Stimulated activated CD8-positive, alpha-beta memory T cell treated with anti-CD3 and anti-CD28 coated beads, Interleukin-7, amount 100 ng/mL, for 48 hours (primary cell): Measurements from ENCODE around the gene WDR37.
A peak's percentile ranks its signal among the peaks of the same experiment; 100 is the strongest.
"Not testable (repeated sequence)": the region's sequence is repeated elsewhere in the genome, so short reads cannot be mapped to it uniquely, and the experiment has no call there.

Experiments
- DNase-seq, 2 donors: peaks; one replicate each; pipeline ENCODE4 v3.0.0-alpha.2; 2020; ENCODE audit warnings: low read depth in 1 of 2; ENCODE audit errors: extremely low read depth in 1 of 2

WDR37 gene

GRCh38 chr10:1056326-1057105, at the start of gene WDR37:
Gene WDR37 (plus strand): TSS chr10:1056385. CDS start chr10:1072156, 15,771 bp downstream.
- peak; percentile 78 to 79 for DNase-seq

- DNase-seq = no peak
Observed at GRCh38 chr10:1006573-1006972, 49.6 kb upstream of the WDR37 start.

- DNase-seq = no peak
Observed at GRCh38 chr10:1007583-1007982, 48.6 kb upstream of the WDR37 start.

GRCh38 chr10:1009071-1009494, 47.1 kb upstream of the WDR37 start:
- no peak for DNase-seq

- not testable (repeated sequence) for DNase-seq
Observed at GRCh38 chr10:1009947-1010346, 46.2 kb upstream of the WDR37 start.

- DNase-seq = no peak
Observed at GRCh38 chr10:1010703-1011102, 45.5 kb upstream of the WDR37 start.

- no peak for DNase-seq
Observed at GRCh38 chr10:1011696-1012095, 44.5 kb upstream of the WDR37 start.

- DNase-seq = no peak
Observed at GRCh38 chr10:1015688-1016087, 40.5 kb upstream of the WDR37 start.

GRCh38 chr10:1019362-1019761, 36.8 kb upstream of the WDR37 start:
- no peak for DNase-seq

- DNase-seq = no peak
Observed at GRCh38 chr10:1020460-1020859, 35.7 kb upstream of the WDR37 start.

- DNase-seq = no peak
Observed at GRCh38 chr10:1020958-1021357, 35.2 kb upstream of the WDR37 start.

GRCh38 chr10:1022413-1022812, 33.8 kb upstream of the WDR37 start:
- DNase-seq = no peak

GRCh38 chr10:1024103-1024502, 32.1 kb upstream of the WDR37 start:
- no peak for DNase-seq

- DNase-seq = no peak
Observed at GRCh38 chr10:1025683-1026082, 30.5 kb upstream of the WDR37 start, which contains the start of gene IDI2. Gene IDI2 (minus strand): TSS chr10:1025859. CDS start chr10:1024723, 1,136 bp downstream.

- DNase-seq = no peak
Observed at GRCh38 chr10:1026578-1026977, 29.6 kb upstream of the WDR37 start.

- no peak for DNase-seq
Observed at GRCh38 chr10:1029838-1030237, 26.3 kb upstream of the WDR37 start.

- no peak for DNase-seq
Observed at GRCh38 chr10:1033601-1034000, 22.6 kb upstream of the WDR37 start.

- DNase-seq = no peak
Observed at GRCh38 chr10:1034758-1035157, 21.4 kb upstream of the WDR37 start.

GRCh38 chr10:1035201-1035600, 21.0 kb upstream of the WDR37 start:
- DNase-seq = no peak

GRCh38 chr10:1036341-1036791, 19.8 kb upstream of the WDR37 start:
- DNase-seq = no peak

- DNase-seq = no peak
Observed at GRCh38 chr10:1037098-1037497, 19.1 kb upstream of the WDR37 start.

GRCh38 chr10:1038769-1039168, 17.4 kb upstream of the WDR37 start:
- DNase-seq = not testable (repeated sequence)

- DNase-seq = no peak
Observed at GRCh38 chr10:1040133-1040532, 16.1 kb upstream of the WDR37 start.
